Upper lobe of left lung (tissue), 6 donors: ENCODE data around the gene ALKAL2. TPM values are rescaled to one million over a fixed set of nuclear protein-coding genes. Genes with fewer than 3 reads are reported as not detected.
A peak's percentile ranks its signal among the peaks of the same experiment; 100 is the strongest.

Source experiments
- ATAC-seq, 2 donors: fragments of 200-7000 bp; cut with Tn5 transposase; one replicate each; pipeline ENCODE4 v1.9.1; 2022; ENCODE audit warnings: mild to moderate bottlenecking in 2 of 2, moderate library complexity in 2 of 2; ENCODE audit not compliant: low FRiP score in 2 of 2
- DNase-seq, 2 donors: peaks; one replicate each; pipeline ENCODE4 v3.0.0-alpha.2; 2019 to 2020
- H3K27ac ChIP-seq, 4 donors: fragments of 200-600 bp; sonication (generic); one replicate each; pipeline ENCODE4 v1.5.1; 2016 to 2019
- H3K27me3 ChIP-seq, 4 donors: fragments of 200-600 bp; sonication (generic); one replicate each; pipeline ENCODE4 v1.5.1; 2017 to 2019
- H3K36me3 ChIP-seq, 4 donors: fragments of 200-600 bp; sonication (generic); one replicate each; pipeline ENCODE4 v1.5.1; 2016 to 2019
- H3K4me1 ChIP-seq, 4 donors: fragments of 200-600 bp; sonication (generic); one replicate each; pipeline ENCODE4 v1.5.1; 2018 to 2019
- H3K4me3 ChIP-seq, 4 donors: fragments of 200-600 bp; sonication (generic); one replicate each; pipeline ENCODE4 v1.5.1; 2017 to 2019; ENCODE audit warnings: mild to moderate bottlenecking in 2 of 4, moderate library complexity in 1 of 4
- H3K9me3 ChIP-seq, 4 donors: fragments of 200-600 bp; sonication (generic); one replicate each; pipeline ENCODE4 v1.5.1; 2018 to 2019
- CTCF ChIP-seq, 6 experiments: fragments of 450-650 bp in 4 of 6; fragments of 200-600 bp in 2 of 6; sonication (generic) in 2 of 6; IDR thresholded peaks; one replicate each; pipeline ENCODE4 v1.5.1; 2016 to 2019; ENCODE audit warnings: antibody characterized with exemption in 6 of 6
- EP300 ChIP-seq, 4 donors: sonication (generic); formaldehyde crosslinking; IDR thresholded peaks; one replicate each; pipeline ENCODE4 v1.5.1; 2017; ENCODE audit warnings: antibody characterized with exemption in 4 of 4, control low read depth in 2 of 4
- POLR2A ChIP-seq, 4 donors: fragments of 450-650 bp; IDR thresholded peaks; one replicate each; pipeline ENCODE4 v1.5.1; 2016 to 2017; ENCODE audit warnings: antibody characterized with exemption in 4 of 4, mild to moderate bottlenecking in 2 of 4
- POLR2AphosphoS5 ChIP-seq, 2 donors: sonication (generic); formaldehyde crosslinking; IDR thresholded peaks; one replicate each; pipeline ENCODE4 v1.5.1; 2017; ENCODE audit warnings: antibody characterized with exemption in 2 of 2
- WGBS, 2 donors: methylation state at CpG; one replicate each; pipeline ENCODE4 v1.1.5; 2017 to 2018; 5-methylcytosine and 5-hydroxymethylcytosine counted together
- total RNA-seq, 6 donors: library from RNA; depleted of rRNA in 4 of 6; stranded (reverse); fragments of >200 nt in 4 of 6; gene quantifications; one replicate each; pipeline versions ENCODE4 v1.1.0 to v1.2.1, GENCODE V29; 2016 to 2021
- donor health status: DM: no; HTN: no; CAD: no; lungs with moderate emphysema.
- donor health status: DM: no; HTN: yes; CAD: no; lungs with severe emphysema.

ALKAL2 gene
- total RNA-seq, 6 donors from 2014 or later: 8.3 to 30.7 (median 14.8) TPM

GRCh38 chr2:278312-278926 lies 9.5 kb downstream of the ALKAL2 start:
- Histone ChIP-seq H3K27me3 (no peaks in the 10 kb centered on the region), H3K27ac (no peak overlapping the region), H3K4me3 (no peak overlapping the region), H3K9me3 (no peaks in the 10 kb centered on the region), H3K4me1 (peaks cover 0 to 11% (median 5%) of the 10 kb centered on the region in 4 donors), H3K36me3 (peaks cover 7 to 79% (median 40%) of the 10 kb centered on the region in 4 donors)
- 66 to 67% methylated on average over 2 of the region's 2 CpGs for WGBS, 2 donors
- DNase-seq (no peak), ATAC-seq (no peak)
- TF ChIP-seq POLR2AphosphoS5 (IDR thresholded peaks at IDR 0.05) (no peak), EP300 (IDR thresholded peaks at IDR 0.05) (no peak), CTCF (IDR thresholded peaks at IDR 0.05) (no peak), POLR2A (IDR thresholded peaks at IDR 0.05) (no peak)

- TF ChIP-seq EP300 (IDR thresholded peaks at IDR 0.05) (no peak), POLR2A (IDR thresholded peaks at IDR 0.05) (no peak), CTCF (IDR thresholded peaks at IDR 0.05) (no peak), POLR2AphosphoS5 (IDR thresholded peaks at IDR 0.05) (no peak)
- no peak overlapping the region for H3K4me3 ChIP-seq
- peaks cover 0 to 16% (median 6%) of the 10 kb centered on the region in 4 donors for H3K4me1 ChIP-seq
- 79 to 84% methylated on average over 6 of the region's 6 CpGs for WGBS, 2 donors
- H3K9me3 ChIP-seq: no peaks in the 10 kb centered on the region
- no peaks in the 10 kb centered on the region for H3K27me3 ChIP-seq
- H3K27ac ChIP-seq: no peak overlapping the region
- ATAC-seq (no peak), DNase-seq (peak in 1 of 2 donors; percentile 21)
- peaks cover 7 to 77% (median 29%) of the 10 kb centered on the region in 4 donors for H3K36me3 ChIP-seq
These were observed 12.4 kb downstream of the ALKAL2 start for GRCh38 chr2:275466-275865.

GRCh38 chr2:274503-274902 lies 13.4 kb downstream of the ALKAL2 start:
- Histone ChIP-seq H3K36me3 (peaks cover 7 to 67% (median 25%) of the 10 kb centered on the region in 4 donors), H3K27ac (no peak overlapping the region), H3K4me3 (no peak overlapping the region), H3K9me3 (no peaks in the 10 kb centered on the region), H3K27me3 (no peaks in the 10 kb centered on the region), H3K4me1 (peaks cover 3 to 26% (median 11%) of the 10 kb centered on the region in 4 donors)
- WGBS, 2 donors: 91 to 99% methylated on average over 3 of the region's 3 CpGs
- ATAC-seq (no peak), DNase-seq (no peak)
- TF ChIP-seq EP300 (IDR thresholded peaks at IDR 0.05): no peak
- TF ChIP-seq POLR2AphosphoS5 (IDR thresholded peaks at IDR 0.05): no peak
- TF ChIP-seq CTCF (IDR thresholded peaks at IDR 0.05): no peak
- TF ChIP-seq POLR2A (IDR thresholded peaks at IDR 0.05): no peak

GRCh38 chr2:273333-273732 lies 14.6 kb downstream of the ALKAL2 start:
- ATAC-seq: no peak
- 60 to 64% methylated on average over 6 of the region's 6 CpGs for WGBS, 2 donors
- H3K4me1 ChIP-seq: peaks cover 3 to 18% (median 13%) of the 10 kb centered on the region in 4 donors
- H3K4me3 ChIP-seq: no peak overlapping the region
- H3K27me3 ChIP-seq: no peaks in the 10 kb centered on the region
- TF ChIP-seq POLR2A (IDR thresholded peaks at IDR 0.05) (no peak), EP300 (IDR thresholded peaks at IDR 0.05) (no peak), POLR2AphosphoS5 (IDR thresholded peaks at IDR 0.05) (no peak), CTCF (IDR thresholded peaks at IDR 0.05) (no peak)
- peaks cover 7 to 55% (median 23%) of the 10 kb centered on the region in 4 donors for H3K36me3 ChIP-seq
- no peaks in the 10 kb centered on the region for H3K9me3 ChIP-seq
- no peak overlapping the region for H3K27ac ChIP-seq
- peak in 1 of 2 donors; percentile 24 for DNase-seq

- TF ChIP-seq EP300 (IDR thresholded peaks at IDR 0.05) (no peak), CTCF (IDR thresholded peaks at IDR 0.05) (no peak), POLR2A (IDR thresholded peaks at IDR 0.05) (no peak), POLR2AphosphoS5 (IDR thresholded peaks at IDR 0.05) (no peak)
These were observed 16.0 kb downstream of the ALKAL2 start for GRCh38 chr2:271917-272316.

More at GRCh38 chr2:271917-272316, 16.0 kb downstream of the ALKAL2 start:
- H3K9me3 ChIP-seq: no peaks in the 10 kb centered on the region
- peak overlapping the region in 1 of 4 donors; percentile 31 for H3K27ac ChIP-seq
- ATAC-seq: peak in 1 of 2 donors; percentile 24
- H3K27me3 ChIP-seq: no peaks in the 10 kb centered on the region
- WGBS, 2 donors: 70 to 85% methylated on average over 12 of the region's 12 CpGs
- H3K4me3 ChIP-seq: no peak overlapping the region
- H3K36me3 ChIP-seq: peaks cover 0 to 41% (median 10%) of the 10 kb centered on the region in 4 donors
- peak in 1 of 2 donors; percentile 62 for DNase-seq
- peaks cover 8 to 28% (median 17%) of the 10 kb centered on the region in 4 donors for H3K4me1 ChIP-seq
